ENCODE measurements around the gene SULT4A1. TPM values are rescaled to one million over a fixed set of nuclear protein-coding genes. Genes with fewer than 3 reads are reported as not detected.

SULT4A1 gene
- total and polyA plus RNA-seq, 2 donors (not counting 1 experiment from before 2014, with no cell fraction given) = not detected

- CTCF ChIA-PET = no interaction called here
- ATAC-seq (ENCODE audit: low read depth) = no peak
- H3K27ac ChIP-seq (ENCODE audit: low read length in 2 of 2) = no peak overlapping the region
Measured at GRCh38 chr22:43831561-43832392, 30.5 kb downstream of the SULT4A1 start.

More at GRCh38 chr22:43831561-43832392, 30.5 kb downstream of the SULT4A1 start:
- Mint-ChIP-seq H3K4me3 (no peak overlapping the region), H3K9me3 (ENCODE audit: insufficient read depth) (no peaks in the 10 kb centered on the region), H3K4me1 (no peaks in the 10 kb centered on the region), H3K27ac (no peak overlapping the region), H3K27me3 (peaks cover 5% of the 10 kb centered on the region)
- POLR2A ChIA-PET = no interaction called here
- H3K4me1 ChIP-seq (ENCODE audit: control insufficient read depth in 2 of 2, insufficient read depth in 2 of 2, low read length in 2 of 2) = no peaks in the 10 kb centered on the region
- H3K27me3 ChIP-seq (replicated peaks in 1 of 4; ENCODE audit: control extremely low read depth in 1 of 4, control insufficient read depth in 3 of 4, insufficient read depth in 4 of 4, low read length in 3 of 4) = no peaks in the 10 kb centered on the region
- no peak overlapping the region for H3K9ac ChIP-seq (ENCODE audit: low read length)
- H3K79me2 ChIP-seq (ENCODE audit: control insufficient read depth, insufficient read depth, low read length) = no peaks in the 10 kb centered on the region
- WGBS (ENCODE audit: insufficient coverage) = 92% methylated on average over 29 of the region's 33 CpGs
- DNase-seq = no peak
- no peak overlapping the region for H2AFZ ChIP-seq (ENCODE audit: insufficient read depth, low read depth, low read length, poor library complexity, severe bottlenecking)
- H4K20me1 ChIP-seq (ENCODE audit: control insufficient read depth, insufficient read depth, low read length, poor library complexity, severe bottlenecking) = no peaks in the 10 kb centered on the region
- TF ChIP-seq CTCF (IDR thresholded peaks at IDR 0.05) (no peak), EZH2 (IDR thresholded peaks at IDR 0.05; ENCODE audit: borderline replicate concordance, insufficient read depth, low read depth, low read length, poor library complexity, severe bottlenecking) (no peak)
- no peaks in the 10 kb centered on the region for H3K9me3 ChIP-seq (ENCODE audit: control extremely low read depth in 1 of 3, control insufficient read depth in 2 of 3, insufficient read depth in 1 of 3, low read length in 2 of 3)
- H3K4me2 ChIP-seq (replicated peaks; ENCODE audit: low read depth, low read length, poor library complexity, severe bottlenecking) = no peak overlapping the region
- H3K36me3 ChIP-seq (replicated peaks in 1 of 2; ENCODE audit: control extremely low read depth in 1 of 2, control insufficient read depth in 1 of 2, extremely low read depth in 1 of 2, insufficient read depth in 2 of 2, low read length in 1 of 2) = no peaks in the 10 kb centered on the region
- no peak overlapping the region for H3K4me3 ChIP-seq (ENCODE audit: control extremely low read depth in 1 of 5, extremely low read depth in 1 of 5, insufficient read depth in 1 of 5, low read depth in 2 of 5, low read length in 4 of 5)
- intact Hi-C loops (cut with micrococcal nuclease) = no loop called here

Data from B cell (primary cell).